ENCODE results near the gene HHIPL1.
"Not testable (repeated sequence)": the region's sequence is repeated elsewhere in the genome, so short reads cannot be mapped to it uniquely, and the experiment has no call there.

Gene HHIPL1

GRCh38 chr14:99655521-99655920, 10.6 kb downstream of the HHIPL1 start:
- Histone ChIP-seq H3K36me3 (ENCODE audit: insufficient read depth, low read length) (no peaks in the 10 kb centered on the region), H3K4me2 (ENCODE audit: low read length) (no peak overlapping the region), H3K9me3 (replicated peaks; ENCODE audit: low read length) (no peaks in the 10 kb centered on the region), H3K9ac (ENCODE audit: low read depth, low read length) (no peak overlapping the region), H3K4me1 (ENCODE audit: control insufficient read depth, insufficient read depth, low read length) (peaks cover 11% of the 10 kb centered on the region), H3K4me3 (ENCODE audit: low read length) (no peak overlapping the region), H3K27me3 (ENCODE audit: control insufficient read depth, insufficient read depth, low read length) (peaks cover 36% of the 10 kb centered on the region)

- Histone ChIP-seq H3K4me3 (ENCODE audit: low read length) (no peak overlapping the region), H3K9me3 (replicated peaks; ENCODE audit: low read length) (no peaks in the 10 kb centered on the region), H3K4me1 (ENCODE audit: control insufficient read depth, insufficient read depth, low read length) (peaks cover 17% of the 10 kb centered on the region), H3K36me3 (ENCODE audit: insufficient read depth, low read length) (no peaks in the 10 kb centered on the region), H3K27me3 (ENCODE audit: control insufficient read depth, insufficient read depth, low read length) (peaks cover 37% of the 10 kb centered on the region), H3K9ac (ENCODE audit: low read depth, low read length) (no peak overlapping the region), H3K4me2 (ENCODE audit: low read length) (no peak overlapping the region)
These were observed 11.2 kb downstream of the HHIPL1 start for GRCh38 chr14:99656171-99656570.

- no peaks in the 10 kb centered on the region for H3K9me3 ChIP-seq (replicated peaks; ENCODE audit: low read length)
- H3K4me1 ChIP-seq (ENCODE audit: control insufficient read depth, insufficient read depth, low read length), result peaks cover 17% of the 10 kb centered on the region
- H3K27me3 ChIP-seq (ENCODE audit: control insufficient read depth, insufficient read depth, low read length), result peaks cover 41% of the 10 kb centered on the region
- H3K36me3 ChIP-seq (ENCODE audit: insufficient read depth, low read length), result no peaks in the 10 kb centered on the region
- H3K4me3 ChIP-seq (ENCODE audit: low read length), result no peak overlapping the region
- H3K4me2 ChIP-seq (ENCODE audit: low read length), result no peak overlapping the region
- H3K9ac ChIP-seq (ENCODE audit: low read depth, low read length), result no peak overlapping the region
These were observed 12.8 kb downstream of the HHIPL1 start for GRCh38 chr14:99657645-99658155.

- no peak overlapping the region for H3K9ac ChIP-seq (ENCODE audit: low read depth, low read length)
- H3K4me3 ChIP-seq (ENCODE audit: low read length), result no peak overlapping the region
- H3K4me2 ChIP-seq (ENCODE audit: low read length), result no peak overlapping the region
- no peaks in the 10 kb centered on the region for H3K9me3 ChIP-seq (replicated peaks; ENCODE audit: low read length)
- H3K4me1 ChIP-seq (ENCODE audit: control insufficient read depth, insufficient read depth, low read length), result peaks cover 17% of the 10 kb centered on the region
- no peaks in the 10 kb centered on the region for H3K36me3 ChIP-seq (ENCODE audit: insufficient read depth, low read length)
- H3K27me3 ChIP-seq (ENCODE audit: control insufficient read depth, insufficient read depth, low read length), result peaks cover 41% of the 10 kb centered on the region
These were observed 13.4 kb downstream of the HHIPL1 start for GRCh38 chr14:99658218-99658845.

GRCh38 chr14:99659333-99659741, 14.4 kb downstream of the HHIPL1 start:
- Histone ChIP-seq H3K4me1 (ENCODE audit: control insufficient read depth, insufficient read depth, low read length) (peaks cover 17% of the 10 kb centered on the region), H3K9ac (ENCODE audit: low read depth, low read length) (no peak overlapping the region), H3K27me3 (ENCODE audit: control insufficient read depth, insufficient read depth, low read length) (peaks cover 41% of the 10 kb centered on the region), H3K4me2 (ENCODE audit: low read length) (peak overlapping the region; percentile 48), H3K4me3 (ENCODE audit: low read length) (no peak overlapping the region), H3K36me3 (ENCODE audit: insufficient read depth, low read length) (no peaks in the 10 kb centered on the region), H3K9me3 (replicated peaks; ENCODE audit: low read length) (no peaks in the 10 kb centered on the region)

GRCh38 chr14:99660006-99660566, 15.2 kb downstream of the HHIPL1 start:
- no peak overlapping the region for H3K4me3 ChIP-seq (ENCODE audit: low read length)
- peaks cover 17% of the 10 kb centered on the region for H3K4me1 ChIP-seq (ENCODE audit: control insufficient read depth, insufficient read depth, low read length)
- H3K36me3 ChIP-seq (ENCODE audit: insufficient read depth, low read length), result no peaks in the 10 kb centered on the region
- H3K4me2 ChIP-seq (ENCODE audit: low read length), result peak overlapping the region; percentile 42
- peaks cover 41% of the 10 kb centered on the region for H3K27me3 ChIP-seq (ENCODE audit: control insufficient read depth, insufficient read depth, low read length)
- H3K9ac ChIP-seq (ENCODE audit: low read depth, low read length), result no peak overlapping the region
- no peaks in the 10 kb centered on the region for H3K9me3 ChIP-seq (replicated peaks; ENCODE audit: low read length)

- no peak overlapping the region for H3K4me2 ChIP-seq (ENCODE audit: low read length)
- H3K36me3 ChIP-seq (ENCODE audit: insufficient read depth, low read length), result no peaks in the 10 kb centered on the region
- peaks cover 17% of the 10 kb centered on the region for H3K4me1 ChIP-seq (ENCODE audit: control insufficient read depth, insufficient read depth, low read length)
- H3K9me3 ChIP-seq (replicated peaks; ENCODE audit: low read length), result no peaks in the 10 kb centered on the region
- no peak overlapping the region for H3K9ac ChIP-seq (ENCODE audit: low read depth, low read length)
- peaks cover 41% of the 10 kb centered on the region for H3K27me3 ChIP-seq (ENCODE audit: control insufficient read depth, insufficient read depth, low read length)
- no peak overlapping the region for H3K4me3 ChIP-seq (ENCODE audit: low read length)
These were observed 15.9 kb downstream of the HHIPL1 start for GRCh38 chr14:99660794-99661193.

- not testable (repeated sequence) for H3K4me2 ChIP-seq (ENCODE audit: low read length); H3K9me3 ChIP-seq (replicated peaks; ENCODE audit: low read length); H3K36me3 ChIP-seq (ENCODE audit: insufficient read depth, low read length); H3K4me3 ChIP-seq (ENCODE audit: low read length); H3K9ac ChIP-seq (ENCODE audit: low read depth, low read length)
- Histone ChIP-seq H3K4me1 (ENCODE audit: control insufficient read depth, insufficient read depth, low read length) (peaks cover 17% of the 10 kb centered on the region), H3K27me3 (ENCODE audit: control insufficient read depth, insufficient read depth, low read length) (peaks cover 39% of the 10 kb centered on the region)
These were observed 16.3 kb downstream of the HHIPL1 start for GRCh38 chr14:99661206-99661605.

- Histone ChIP-seq H3K36me3 (ENCODE audit: insufficient read depth, low read length) (no peaks in the 10 kb centered on the region), H3K9ac (ENCODE audit: low read depth, low read length) (no peak overlapping the region), H3K4me2 (ENCODE audit: low read length) (no peak overlapping the region), H3K4me1 (ENCODE audit: control insufficient read depth, insufficient read depth, low read length) (peaks cover 17% of the 10 kb centered on the region), H3K27me3 (ENCODE audit: control insufficient read depth, insufficient read depth, low read length) (peaks cover 31% of the 10 kb centered on the region), H3K4me3 (ENCODE audit: low read length) (no peak overlapping the region), H3K9me3 (replicated peaks; ENCODE audit: low read length) (no peaks in the 10 kb centered on the region)
These were observed 17.9 kb downstream of the HHIPL1 start for GRCh38 chr14:99662846-99663245.

- Histone ChIP-seq H3K36me3 (ENCODE audit: insufficient read depth, low read length) (no peaks in the 10 kb centered on the region), H3K9ac (ENCODE audit: low read depth, low read length) (no peak overlapping the region), H3K9me3 (replicated peaks; ENCODE audit: low read length) (no peaks in the 10 kb centered on the region), H3K4me3 (ENCODE audit: low read length) (no peak overlapping the region), H3K4me1 (ENCODE audit: control insufficient read depth, insufficient read depth, low read length) (peaks cover 17% of the 10 kb centered on the region), H3K4me2 (ENCODE audit: low read length) (no peak overlapping the region), H3K27me3 (ENCODE audit: control insufficient read depth, insufficient read depth, low read length) (peaks cover 26% of the 10 kb centered on the region)
These were observed 18.6 kb downstream of the HHIPL1 start for GRCh38 chr14:99663386-99664057.

- peaks cover 18% of the 10 kb centered on the region for H3K27me3 ChIP-seq (ENCODE audit: control insufficient read depth, insufficient read depth, low read length)
- no peak overlapping the region for H3K9ac ChIP-seq (ENCODE audit: low read depth, low read length)
- no peak overlapping the region for H3K4me3 ChIP-seq (ENCODE audit: low read length)
- peaks cover 15% of the 10 kb centered on the region for H3K4me1 ChIP-seq (ENCODE audit: control insufficient read depth, insufficient read depth, low read length)
- H3K9me3 ChIP-seq (replicated peaks; ENCODE audit: low read length), result no peaks in the 10 kb centered on the region
- H3K36me3 ChIP-seq (ENCODE audit: insufficient read depth, low read length), result no peaks in the 10 kb centered on the region
- H3K4me2 ChIP-seq (ENCODE audit: low read length), result no peak overlapping the region
These were observed 19.4 kb downstream of the HHIPL1 start for GRCh38 chr14:99664058-99664936.
